ENCODE data around the gene R3HCC1L.

Gene R3HCC1L

GRCh38 chr10:98134431-98135221 is at the start of gene R3HCC1L:
R3HCC1L (plus strand) TSS chr10:98134657; CDS start chr10:98208115, 73,458 bp downstream.
- H3K9me3 ChIP-seq (ENCODE audit: severe bottlenecking) = no peaks in the 10 kb centered on the region
- TF ChIP-seq, protein P1, sequence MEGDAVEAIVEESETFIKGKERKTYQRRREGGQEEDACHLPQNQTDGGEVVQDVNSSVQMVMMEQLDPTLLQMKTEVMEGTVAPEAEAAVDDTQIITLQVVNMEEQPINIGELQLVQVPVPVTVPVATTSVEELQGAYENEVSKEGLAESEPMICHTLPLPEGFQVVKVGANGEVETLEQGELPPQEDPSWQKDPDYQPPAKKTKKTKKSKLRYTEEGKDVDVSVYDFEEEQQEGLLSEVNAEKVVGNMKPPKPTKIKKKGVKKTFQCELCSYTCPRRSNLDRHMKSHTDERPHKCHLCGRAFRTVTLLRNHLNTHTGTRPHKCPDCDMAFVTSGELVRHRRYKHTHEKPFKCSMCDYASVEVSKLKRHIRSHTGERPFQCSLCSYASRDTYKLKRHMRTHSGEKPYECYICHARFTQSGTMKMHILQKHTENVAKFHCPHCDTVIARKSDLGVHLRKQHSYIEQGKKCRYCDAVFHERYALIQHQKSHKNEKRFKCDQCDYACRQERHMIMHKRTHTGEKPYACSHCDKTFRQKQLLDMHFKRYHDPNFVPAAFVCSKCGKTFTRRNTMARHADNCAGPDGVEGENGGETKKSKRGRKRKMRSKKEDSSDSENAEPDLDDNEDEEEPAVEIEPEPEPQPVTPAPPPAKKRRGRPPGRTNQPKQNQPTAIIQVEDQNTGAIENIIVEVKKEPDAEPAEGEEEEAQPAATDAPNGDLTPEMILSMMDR (IDR thresholded peaks at IDR 0.05; ENCODE audit: poor library complexity, severe bottlenecking) = no peak
- ATAC-seq (ENCODE audit: low read depth) (peak; percentile 96), DNase-seq (ENCODE audit: low spot score) (peak; percentile 85)
- peaks cover 7% of the 10 kb centered on the region for H3K4me1 ChIP-seq (ENCODE audit: insufficient read depth, poor library complexity, severe bottlenecking)
- peak within 1 kb of the TSS; percentile 55 for H3K27ac ChIP-seq (ENCODE audit: poor library complexity, severe bottlenecking)
- 0 out of 2 replicates have a peak, but pooled peaks cover 5% of the 10 kb centered on the region for H3K36me3 ChIP-seq (ENCODE audit: low read depth)
- peak within 1 kb of the TSS; percentile 66 for H3K4me3 ChIP-seq (ENCODE audit: severe bottlenecking)
- H3K27me3 ChIP-seq (ENCODE audit: insufficient read depth, poor library complexity, severe bottlenecking) = no peaks in the 10 kb centered on the region

DNA sequence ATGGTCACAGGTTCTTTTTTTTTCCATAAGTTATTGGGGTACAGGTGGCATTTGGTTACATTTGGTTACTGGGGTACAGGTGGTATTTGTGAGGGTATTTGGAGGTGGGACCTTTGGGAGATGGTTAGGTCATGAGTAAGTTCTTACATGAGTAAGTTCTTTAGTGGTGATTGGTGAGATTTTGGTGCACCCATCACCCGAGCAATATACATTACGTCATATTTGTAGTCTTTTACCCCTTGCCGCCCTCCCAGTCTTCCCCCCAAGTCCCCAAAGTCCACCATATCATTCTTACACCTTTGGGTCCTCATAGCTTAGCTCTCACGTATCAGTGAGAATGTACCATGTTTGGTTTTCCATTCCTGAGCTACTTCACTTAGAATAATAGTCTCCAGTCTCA is 49.2 kb upstream of the R3HCC1L start:
- Histone ChIP-seq H3K27ac (ENCODE audit: poor library complexity, severe bottlenecking) (no peak overlapping the region), H3K9me3 (ENCODE audit: severe bottlenecking) (no peaks in the 10 kb centered on the region), H3K36me3 (ENCODE audit: low read depth) (no peaks in the 10 kb centered on the region), H3K27me3 (ENCODE audit: insufficient read depth, poor library complexity, severe bottlenecking) (no peaks in the 10 kb centered on the region), H3K4me1 (ENCODE audit: insufficient read depth, poor library complexity, severe bottlenecking) (no peaks in the 10 kb centered on the region), H3K4me3 (ENCODE audit: severe bottlenecking) (no peak overlapping the region)
- DNase-seq (ENCODE audit: low spot score) (no peak), ATAC-seq (ENCODE audit: low read depth) (no peak)
- TF ChIP-seq, protein P1 (IDR thresholded peaks at IDR 0.05; ENCODE audit: poor library complexity, severe bottlenecking) = no peak

DNA sequence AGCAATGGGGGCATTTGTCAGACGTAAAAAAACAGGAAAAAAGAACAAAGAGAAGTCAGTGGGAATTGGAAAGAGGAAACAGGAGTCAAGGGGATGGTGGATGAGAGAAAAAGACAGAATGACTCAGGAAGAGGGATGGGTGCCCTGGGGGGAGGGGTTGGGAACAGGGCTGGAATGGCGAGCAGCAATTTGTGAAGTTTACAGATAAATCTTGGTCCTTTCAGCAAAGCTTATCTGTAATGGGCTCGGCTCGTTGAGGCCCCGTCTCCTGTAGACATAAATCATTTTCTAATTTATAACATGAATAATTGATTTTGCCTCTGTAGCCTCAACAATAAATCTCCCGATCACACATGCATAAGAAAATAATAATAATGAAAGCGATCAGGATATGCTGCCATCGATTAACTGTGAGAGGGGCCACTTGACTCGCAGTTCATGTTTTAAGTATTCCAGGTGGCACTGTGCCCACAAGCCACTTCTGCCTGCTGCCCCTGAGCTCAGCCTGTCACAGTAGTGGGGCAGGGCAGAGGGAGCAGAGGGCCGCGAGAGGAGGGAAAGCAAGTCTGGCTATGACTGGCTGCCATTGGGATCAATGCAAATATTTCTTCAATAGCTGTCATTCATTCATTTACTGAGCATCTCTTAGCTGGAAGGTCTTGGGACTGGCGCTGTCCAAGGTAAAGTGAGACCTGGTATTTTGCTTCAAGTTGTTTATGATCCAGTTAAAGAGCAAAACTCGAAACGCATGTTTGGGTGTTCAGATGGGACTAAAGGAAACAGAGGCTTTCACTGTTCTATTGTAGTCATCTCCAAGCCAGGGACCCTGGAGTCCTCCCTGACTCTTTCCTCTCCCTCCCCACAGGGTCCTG is 47.4 kb upstream of the R3HCC1L start:
- H3K27ac ChIP-seq (ENCODE audit: poor library complexity, severe bottlenecking) = no peak overlapping the region
- H3K27me3 ChIP-seq (ENCODE audit: insufficient read depth, poor library complexity, severe bottlenecking) = no peaks in the 10 kb centered on the region
- TF ChIP-seq, protein P1 (IDR thresholded peaks at IDR 0.05; ENCODE audit: poor library complexity, severe bottlenecking) = no peak
- H3K36me3 ChIP-seq (ENCODE audit: low read depth) = no peaks in the 10 kb centered on the region
- H3K4me3 ChIP-seq (ENCODE audit: severe bottlenecking) = no peak overlapping the region
- no peaks in the 10 kb centered on the region for H3K9me3 ChIP-seq (ENCODE audit: severe bottlenecking)
- no peaks in the 10 kb centered on the region for H3K4me1 ChIP-seq (ENCODE audit: insufficient read depth, poor library complexity, severe bottlenecking)
- ATAC-seq (ENCODE audit: low read depth) (no peak), DNase-seq (ENCODE audit: low spot score) (no peak)

GRCh38 chr10:98088186-98088971 is 46.1 kb upstream of the R3HCC1L start:
- H3K4me3 ChIP-seq (ENCODE audit: severe bottlenecking) = no peak overlapping the region
- no peaks in the 10 kb centered on the region for H3K9me3 ChIP-seq (ENCODE audit: severe bottlenecking)
- TF ChIP-seq, protein P1 (IDR thresholded peaks at IDR 0.05; ENCODE audit: poor library complexity, severe bottlenecking) = no peak
- no peak overlapping the region for H3K27ac ChIP-seq (ENCODE audit: poor library complexity, severe bottlenecking)
- no peaks in the 10 kb centered on the region for H3K27me3 ChIP-seq (ENCODE audit: insufficient read depth, poor library complexity, severe bottlenecking)
- no peaks in the 10 kb centered on the region for H3K4me1 ChIP-seq (ENCODE audit: insufficient read depth, poor library complexity, severe bottlenecking)
- H3K36me3 ChIP-seq (ENCODE audit: low read depth) = no peaks in the 10 kb centered on the region
- DNase-seq (ENCODE audit: low spot score) (no peak), ATAC-seq (ENCODE audit: low read depth) (no peak)
